Posterior vena cava (tissue), 2 donors: Measurements from ENCODE around the gene FNDC1. TPM values are rescaled to one million over a fixed set of nuclear protein-coding genes. Genes with fewer than 3 reads are reported as not detected.

Experiments
- DNase-seq: peaks from one replicate; pipeline ENCODE4 v3.0.0-alpha.2; 2020; ENCODE audit warnings: low spot score
- intact Hi-C, 2 donors: fragments of 100-400 bp; cut with DNase I; formaldehyde crosslinking; loops; one replicate each; pipeline versions ENCODE4 v1.14.1 to v1.14.2; 2022 to 2023
- total RNA-seq, 2 donors: library from RNA; stranded (reverse); fragmentation: NEBNext Ultra II Directional; extraction: Animal tissue kit (Norgen Biotek cat#: 25700); gene quantifications; one replicate each; pipeline ENCODE4 v1.2.1, GENCODE V29; 2021
- donor health status: DM: yes; HTN: yes; CAD: no.
- donor health status: DM: yes; HTN: yes; CAD: no.

Gene FNDC1
- total RNA-seq, 2 donors from 2014 or later, result 2.8 to 5.1 TPM

- intact Hi-C loops, result no loop called here
- no peak for DNase-seq
Observed at GRCh38 chr6:159298840-159299239, 129.6 kb downstream of the FNDC1 start.

- intact Hi-C loops, result no loop called here
- DNase-seq, result no peak
Observed at GRCh38 chr6:159299566-159299965, 130.4 kb downstream of the FNDC1 start.

DNA sequence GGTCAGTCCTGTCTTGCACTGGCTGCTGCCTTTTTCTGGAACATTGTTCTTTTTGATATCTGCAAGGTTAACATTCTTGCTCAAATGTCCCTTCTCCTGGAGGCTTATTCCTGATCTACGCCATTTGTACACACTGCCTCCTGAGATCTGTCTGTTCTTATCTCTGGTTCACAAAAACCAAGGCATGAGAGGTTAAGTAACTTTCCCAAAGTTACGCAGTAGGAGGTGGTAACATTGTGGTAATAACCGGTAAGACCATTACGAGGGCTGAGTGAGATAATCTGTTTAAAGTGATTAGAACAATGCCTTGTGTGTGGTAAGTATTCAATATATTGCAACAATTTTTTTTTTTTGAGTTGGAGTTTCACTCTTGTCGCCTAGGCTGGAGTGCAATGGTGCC is 132.1 kb downstream of the FNDC1 start:
- intact Hi-C loops, result no loop called here
- no peak for DNase-seq

- intact Hi-C loops, result no loop called here
- no peak for DNase-seq
Observed at GRCh38 chr6:159301810-159302593, 132.8 kb downstream of the FNDC1 start.

- intact Hi-C loops, result no loop called here
- DNase-seq, result no peak
Observed at GRCh38 chr6:159302594-159302992, 133.4 kb downstream of the FNDC1 start.

GRCh38 chr6:159303159-159303558 is 134.0 kb downstream of the FNDC1 start:
- no peak for DNase-seq
- intact Hi-C loops, result no loop called here

- intact Hi-C loops, result no loop called here
- DNase-seq, result no peak
Observed at GRCh38 chr6:159303784-159304183, 134.6 kb downstream of the FNDC1 start.

DNA sequence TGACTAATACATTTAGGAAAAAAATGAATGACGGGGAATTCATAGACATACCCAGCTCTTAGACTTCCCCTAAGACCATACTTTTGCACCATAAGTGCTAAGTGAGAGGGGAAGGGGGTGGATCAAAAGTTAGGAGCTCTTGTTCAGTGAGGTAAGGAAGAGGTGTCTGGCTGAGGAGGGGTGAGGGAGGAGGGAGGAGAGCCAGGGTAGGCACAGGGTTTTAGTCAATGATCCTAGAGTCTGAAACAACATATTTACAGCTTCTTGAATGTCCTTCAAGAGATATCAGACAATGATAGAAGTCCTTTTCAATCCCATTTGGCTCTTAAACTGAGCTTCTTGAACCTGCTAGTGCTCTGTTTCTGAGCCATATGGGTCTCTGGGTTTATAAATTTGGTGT is 135.4 kb downstream of the FNDC1 start:
- intact Hi-C loops, result no loop called here
- DNase-seq, result no peak

- intact Hi-C loops, result no loop called here
- DNase-seq, result no peak
Observed at GRCh38 chr6:159305159-159305558, 136.0 kb downstream of the FNDC1 start.

GRCh38 chr6:159305804-159306537 is 136.8 kb downstream of the FNDC1 start:
- DNase-seq, result no peak
- intact Hi-C loops, result no loop called here

DNA sequence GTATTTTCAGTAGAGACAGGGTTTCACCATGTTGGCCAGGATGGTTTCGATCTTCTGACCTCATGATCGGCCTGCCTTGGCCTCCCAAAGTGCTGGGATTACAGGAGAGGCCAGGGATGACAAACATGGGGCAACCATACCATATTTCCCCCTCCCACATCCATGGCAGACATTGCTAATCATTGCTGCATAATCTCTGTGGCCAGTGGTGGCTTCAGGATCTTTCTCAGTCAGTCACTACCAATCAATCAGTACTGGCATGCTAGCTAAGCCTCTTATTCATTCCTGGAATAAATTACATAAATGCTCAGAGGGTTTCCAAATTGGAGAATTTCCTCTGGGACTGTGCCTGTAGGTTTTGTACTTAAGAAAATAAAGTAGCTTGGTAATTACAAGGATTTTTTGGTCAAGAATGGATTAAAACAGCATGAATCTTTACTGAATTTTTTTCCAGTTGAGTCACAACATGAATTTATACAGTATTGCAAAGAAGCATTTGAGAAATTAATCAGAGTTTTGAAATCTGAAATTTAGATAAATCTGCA is 138.1 kb downstream of the FNDC1 start:
- intact Hi-C loops, result no loop called here
- no peak for DNase-seq

- intact Hi-C loops, result no loop called here
Observed at GRCh38 chr6:159308198-159308597, 139.0 kb downstream of the FNDC1 start.

GRCh38 chr6:159309723-159310122 is 140.5 kb downstream of the FNDC1 start:
- DNase-seq, result no peak

More at GRCh38 chr6:159308198-159308597, 139.0 kb downstream of the FNDC1 start:
- no peak for DNase-seq

GRCh38 chr6:159311618-159312017 is 142.4 kb downstream of the FNDC1 start:
- no peak for DNase-seq
- intact Hi-C loops, result no loop called here

More at GRCh38 chr6:159309723-159310122, 140.5 kb downstream of the FNDC1 start:
- intact Hi-C loops, result no loop called here

GRCh38 chr6:159312206-159312605 is 143.0 kb downstream of the FNDC1 start:
- no peak for DNase-seq
- intact Hi-C loops, result no loop called here

DNA sequence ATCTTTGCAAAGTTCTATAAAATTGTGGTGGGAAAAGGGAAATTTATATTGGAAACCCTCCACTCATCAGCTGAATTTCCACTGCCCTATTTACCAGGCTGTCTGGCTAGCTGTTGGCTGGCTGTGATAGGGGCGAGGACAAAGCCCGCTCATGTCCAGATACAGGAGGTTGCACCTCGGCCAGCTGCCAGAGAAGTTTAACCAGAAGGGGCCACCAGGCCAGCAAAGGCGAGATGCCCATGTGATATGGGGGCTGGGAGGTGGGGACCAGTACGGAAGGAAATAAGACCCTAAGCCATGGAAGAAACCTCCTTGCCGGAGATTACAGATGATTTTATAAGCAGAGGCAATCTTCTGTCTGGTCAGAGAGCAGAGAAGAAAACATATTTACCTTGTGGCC is 143.8 kb downstream of the FNDC1 start:
- intact Hi-C loops, result no loop called here
- no peak for DNase-seq

- intact Hi-C loops, result no loop called here
- DNase-seq, result no peak
Observed at GRCh38 chr6:159315562-159315961, 146.4 kb downstream of the FNDC1 start.

GRCh38 chr6:159317430-159317829 is 148.2 kb downstream of the FNDC1 start:
- intact Hi-C loops, result no loop called here
- no peak for DNase-seq

DNA sequence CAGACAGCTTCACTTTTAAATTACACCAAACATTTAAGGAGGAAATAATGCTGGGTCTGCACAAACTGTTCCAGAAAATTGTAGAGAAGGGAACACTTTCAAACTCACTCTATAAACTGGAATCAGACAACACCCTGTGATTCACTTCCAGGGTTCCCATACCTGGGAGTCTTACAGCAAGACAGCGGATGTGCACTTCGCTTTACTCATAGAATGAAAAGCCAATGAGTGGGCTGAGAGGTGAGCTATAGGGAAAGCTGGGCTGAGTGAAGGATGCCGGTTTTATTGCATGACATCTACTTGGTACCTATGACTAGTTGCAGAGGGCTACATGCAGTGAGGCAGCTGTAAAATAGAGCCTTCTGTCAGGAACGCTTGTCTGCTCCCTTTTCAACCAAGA is 152.1 kb downstream of the FNDC1 start:
- DNase-seq, result no peak
- intact Hi-C loops, result no loop called here
